Caco-2 (cell line): Measurements from ENCODE around the gene BRAT1. TPM values are rescaled to one million over a fixed set of nuclear protein-coding genes. Genes with fewer than 3 reads are reported as not detected.

Source experiments
- BruUV-seq: library from RNA; stranded (reverse); fragments of 400-500 nt; replicated peaks from 2 replicates; lab custom pipeline; 2021; lab: Mats Ljungman, UMichigan
- CTCF ChIA-PET: fragments of 300-600 bp; sonication (Branson Sonifier 250); formaldehyde crosslinking; loops from one replicate; lab custom pipeline; 2022; ENCODE audit warnings: antibody characterized with exemption; lab: Charles Lee
- POLR2A ChIA-PET: fragments of 300-600 bp; sonication (Branson Sonifier 250); formaldehyde crosslinking; loops from one replicate; lab custom pipeline; 2022; ENCODE audit warnings: antibody characterized with exemption; lab: Charles Lee
- DNase-seq, 2 experiments: peaks; one replicate each; pipeline versions ENCODE4 v3.0.0 to v3.0.0-alpha.2; 2020 to 2022
- H3K27me3 ChIP-seq: replicated peaks from 2 replicates; pipeline ENCODE4 v1.6.0; 2011; ENCODE audit warnings: low read length; ENCODE audit not compliant: control insufficient read depth, insufficient read depth
- H3K36me3 ChIP-seq: 2 replicates; pipeline ENCODE4 v1.5.1; 2011; ENCODE audit warnings: low read length; ENCODE audit not compliant: control insufficient read depth, insufficient read depth
- H3K4me1 ChIP-seq: fragments of 250-450 bp; sonication (Bioruptor Pico); 2 replicates; pipeline ENCODE4 v1.5.1; 2020; ENCODE audit warnings: mild to moderate bottlenecking
- H3K4me3 ChIP-seq: 2 replicates; pipeline ENCODE4 v1.5.1; 2011; ENCODE audit warnings: low read depth, mild to moderate bottlenecking, control low read depth, low read length
- H3K9me3 ChIP-seq: fragments of 250-450 bp; sonication (Bioruptor Pico); 2 replicates; pipeline ENCODE4 v1.5.1; 2020; ENCODE audit warnings: mild to moderate bottlenecking, moderate library complexity
- H3K27ac Mint-ChIP-seq: one replicate; pipeline ENCODE4 v1.8.0; 2022; ENCODE audit warnings: mixed read lengths; ENCODE audit not compliant: unreplicated experiment
- H3K27me3 Mint-ChIP-seq: one replicate; pipeline ENCODE4 v1.8.0; 2022; ENCODE audit warnings: mixed read lengths; ENCODE audit not compliant: insufficient read depth, unreplicated experiment
- H3K36me3 Mint-ChIP-seq: one replicate; pipeline ENCODE4 v1.8.0; 2022; ENCODE audit warnings: mild to moderate bottlenecking, mixed read lengths; ENCODE audit not compliant: insufficient read depth, unreplicated experiment
- H3K4me1 Mint-ChIP-seq: one replicate; pipeline ENCODE4 v1.8.0; 2022; ENCODE audit warnings: low read depth, mixed read lengths; ENCODE audit not compliant: unreplicated experiment
- H3K4me3 Mint-ChIP-seq: one replicate; pipeline ENCODE4 v1.8.0; 2022; ENCODE audit warnings: mild to moderate bottlenecking, moderate library complexity, mixed read lengths; ENCODE audit not compliant: unreplicated experiment
- H3K9me3 Mint-ChIP-seq: one replicate; pipeline ENCODE4 v1.8.0; 2022; ENCODE audit warnings: mixed read lengths; ENCODE audit not compliant: unreplicated experiment
- intact Hi-C: fragments of 100-400 bp; cut with micrococcal nuclease; formaldehyde crosslinking; loops from one replicate; pipeline ENCODE4 v1.10.0; 2022; ENCODE audit not compliant: unreplicated experiment
- total RNA-seq: library from RNA; stranded (reverse); gene quantifications from 2 replicates; pipeline ENCODE4 v1.2.3, GENCODE V29; 2022
- TF ChIP-seq, protein P1 (sequence below), 2 experiments: fragments of 200-600 bp in 1 of 2; IDR thresholded peaks; 1 replicate in 1 of 2; 2 replicates in 1 of 2; pipeline versions ENCODE4 v1.5.1 to v1.8.0; 2011 to 2022; ENCODE audit warnings: antibody characterized with exemption in 1 of 2, control low read depth in 1 of 2, inconsistent platforms in 1 of 2, low read depth in 1 of 2, low read length in 1 of 2, mild to moderate bottlenecking in 1 of 2, moderate library complexity in 1 of 2; ENCODE audit not compliant: insufficient read depth in 1 of 2, severe bottlenecking in 1 of 2, unreplicated experiment in 1 of 2

Gene BRAT1
- total RNA-seq, 1 experiment from 2014 or later, result 33.5 TPM

DNA sequence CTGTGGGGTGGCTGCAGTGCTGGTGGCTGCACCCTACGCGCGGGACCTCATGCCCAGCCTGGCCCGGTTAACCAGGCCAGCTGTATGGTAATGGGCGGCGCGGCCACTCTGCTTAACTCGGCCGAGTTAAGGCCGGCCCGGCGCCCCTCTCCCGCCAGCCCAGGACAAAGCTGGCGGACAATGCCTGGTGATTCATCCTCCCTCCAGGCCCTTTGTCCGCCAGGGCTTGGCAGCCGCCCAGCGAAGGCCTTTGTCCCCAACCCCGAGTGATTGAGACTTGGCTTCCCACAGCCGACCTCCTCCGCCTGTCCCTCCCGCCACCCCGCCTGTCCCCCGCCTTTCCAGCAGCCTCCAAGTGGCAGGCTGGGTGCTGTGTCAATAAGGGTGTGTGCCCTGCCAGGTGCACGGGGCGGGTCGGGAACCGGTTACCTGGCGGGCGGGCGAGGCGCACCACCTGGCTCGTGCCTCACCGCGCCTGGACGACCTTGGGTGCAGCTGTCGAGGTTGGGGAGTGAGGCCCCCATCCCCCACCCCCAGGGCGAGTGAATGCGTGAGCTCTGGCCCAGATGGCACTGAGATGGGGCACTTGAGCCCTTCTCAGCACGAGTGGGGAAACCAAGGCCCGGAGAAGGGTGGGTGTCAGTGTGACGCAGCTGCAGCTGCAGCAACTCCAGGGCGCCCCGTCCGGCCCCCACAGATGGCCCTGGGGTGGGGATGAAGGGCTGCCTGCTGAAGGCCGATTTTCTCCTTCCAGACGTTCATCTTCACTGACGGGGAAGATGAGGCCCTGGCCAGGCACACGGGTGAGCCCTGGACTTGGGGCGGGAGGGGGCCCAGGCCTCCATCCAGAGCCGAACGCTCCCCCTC lies 31.1 kb downstream of the BRAT1 start:
- Histone ChIP-seq H3K9me3 (no peaks in the 10 kb centered on the region), H3K36me3 (no peaks in the 10 kb centered on the region), H3K4me3 (no peak overlapping the region), H3K4me1 (peaks cover 74% of the 10 kb centered on the region), H3K27me3 (no peaks in the 10 kb centered on the region)
- TF ChIP-seq, protein P1, sequence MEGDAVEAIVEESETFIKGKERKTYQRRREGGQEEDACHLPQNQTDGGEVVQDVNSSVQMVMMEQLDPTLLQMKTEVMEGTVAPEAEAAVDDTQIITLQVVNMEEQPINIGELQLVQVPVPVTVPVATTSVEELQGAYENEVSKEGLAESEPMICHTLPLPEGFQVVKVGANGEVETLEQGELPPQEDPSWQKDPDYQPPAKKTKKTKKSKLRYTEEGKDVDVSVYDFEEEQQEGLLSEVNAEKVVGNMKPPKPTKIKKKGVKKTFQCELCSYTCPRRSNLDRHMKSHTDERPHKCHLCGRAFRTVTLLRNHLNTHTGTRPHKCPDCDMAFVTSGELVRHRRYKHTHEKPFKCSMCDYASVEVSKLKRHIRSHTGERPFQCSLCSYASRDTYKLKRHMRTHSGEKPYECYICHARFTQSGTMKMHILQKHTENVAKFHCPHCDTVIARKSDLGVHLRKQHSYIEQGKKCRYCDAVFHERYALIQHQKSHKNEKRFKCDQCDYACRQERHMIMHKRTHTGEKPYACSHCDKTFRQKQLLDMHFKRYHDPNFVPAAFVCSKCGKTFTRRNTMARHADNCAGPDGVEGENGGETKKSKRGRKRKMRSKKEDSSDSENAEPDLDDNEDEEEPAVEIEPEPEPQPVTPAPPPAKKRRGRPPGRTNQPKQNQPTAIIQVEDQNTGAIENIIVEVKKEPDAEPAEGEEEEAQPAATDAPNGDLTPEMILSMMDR (IDR thresholded peaks at IDR 0.05; ENCODE audit: insufficient read depth in 1 of 2, low read depth in 1 of 2, low read length in 1 of 2, severe bottlenecking in 1 of 2, unreplicated experiment in 1 of 2), result no peak
- ChIA-PET CTCF (no interaction called here), POLR2A (interaction anchor here (0.5 kb wide), 1 partner anchor 107 kb away, joined by 7 read pairs; no protein-coding TSS in a partner anchor)
- Mint-ChIP-seq H3K4me1 (peaks cover 25% of the 10 kb centered on the region), H3K4me3 (no peak overlapping the region), H3K9me3 (no peaks in the 10 kb centered on the region), H3K36me3 (peaks cover 8% of the 10 kb centered on the region), H3K27ac (no peak overlapping the region), H3K27me3 (no peaks in the 10 kb centered on the region)
- intact Hi-C loops, result no loop called here
- no TSS peak for BruUV-seq
- peak in 1 of 2 experiments; percentile 80 for DNase-seq

DNA sequence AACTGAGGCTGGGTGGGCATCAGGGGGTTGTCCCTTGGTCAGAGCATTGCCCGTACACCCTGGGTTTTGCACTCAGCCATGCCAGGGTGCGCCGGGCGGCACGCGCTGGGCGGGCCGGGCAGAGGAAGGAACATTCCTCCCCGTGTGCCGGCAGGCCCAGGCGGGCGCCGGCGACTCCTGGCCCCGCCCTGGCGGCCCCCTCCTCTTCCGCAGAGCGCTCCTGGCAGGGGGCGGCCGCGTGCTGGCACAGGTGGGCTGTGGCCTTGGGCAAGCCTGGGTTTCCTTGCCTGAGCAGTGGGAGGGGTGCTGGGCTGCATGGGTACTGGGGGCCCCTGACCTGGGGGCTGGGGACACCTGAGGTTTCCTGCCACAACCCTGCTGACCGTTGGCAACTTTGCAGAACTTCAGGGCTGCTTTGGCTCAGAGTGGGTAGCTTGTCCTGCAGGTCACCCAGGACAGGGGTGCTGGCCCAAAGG lies 31.8 kb downstream of the BRAT1 start:
- ChIA-PET CTCF (no interaction called here), POLR2A (interaction anchor here (0.5 kb wide), 1 partner anchor 108 kb away, joined by 7 read pairs; no protein-coding TSS in a partner anchor)
- DNase-seq, result no peak
- H3K27me3 Mint-ChIP-seq, result no peaks in the 10 kb centered on the region
- H3K9me3 Mint-ChIP-seq, result no peaks in the 10 kb centered on the region
- TF ChIP-seq, protein P1 (IDR thresholded peaks at IDR 0.05; ENCODE audit: insufficient read depth in 1 of 2, low read depth in 1 of 2, low read length in 1 of 2, severe bottlenecking in 1 of 2, unreplicated experiment in 1 of 2), result no peak
- Histone ChIP-seq H3K4me1 (peaks cover 74% of the 10 kb centered on the region), H3K36me3 (no peaks in the 10 kb centered on the region), H3K9me3 (no peaks in the 10 kb centered on the region), H3K4me3 (no peak overlapping the region), H3K27me3 (no peaks in the 10 kb centered on the region)
- peaks cover 8% of the 10 kb centered on the region for H3K36me3 Mint-ChIP-seq
- H3K4me3 Mint-ChIP-seq, result no peak overlapping the region
- no TSS peak for BruUV-seq
- intact Hi-C loops, result no loop called here
- peaks cover 24% of the 10 kb centered on the region for H3K4me1 Mint-ChIP-seq
- H3K27ac Mint-ChIP-seq, result peak overlapping the region; percentile 21

DNA sequence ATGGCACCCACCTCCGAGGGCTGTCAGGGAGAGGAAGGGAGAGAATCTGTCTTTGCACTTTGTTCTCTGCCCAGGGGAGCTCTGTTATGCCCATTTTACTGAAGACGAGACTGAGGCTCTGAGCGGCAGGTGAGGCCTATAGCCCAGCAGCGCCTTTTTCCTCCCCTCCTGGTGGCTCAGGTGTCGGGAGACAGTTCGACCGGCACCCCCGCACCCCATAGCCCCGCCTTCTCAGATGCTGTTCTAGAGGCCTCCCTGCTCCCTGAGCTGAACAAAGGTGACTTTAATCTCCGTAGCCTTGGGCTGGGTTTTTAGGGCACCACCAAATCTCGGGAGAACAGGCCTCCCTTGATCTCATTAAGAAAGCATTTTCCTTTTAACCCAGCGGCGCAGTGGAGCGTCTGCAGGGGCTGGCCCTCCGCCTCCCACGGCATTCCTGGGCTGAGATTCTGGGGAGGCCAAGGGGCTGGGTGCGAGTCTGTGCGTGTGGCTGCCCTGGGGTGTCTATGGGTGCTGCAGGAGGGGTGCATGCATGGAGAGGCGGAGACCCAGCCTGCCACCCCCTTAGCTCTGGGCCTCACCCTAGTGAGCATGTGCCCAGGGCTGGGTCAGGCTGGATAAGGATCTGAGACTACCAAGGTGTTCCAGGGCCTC lies 32.4 kb downstream of the BRAT1 start:
- CTCF ChIA-PET, result no interaction called here
- Histone ChIP-seq H3K36me3 (no peaks in the 10 kb centered on the region), H3K4me3 (no peak overlapping the region), H3K4me1 (peaks cover 69% of the 10 kb centered on the region), H3K9me3 (no peaks in the 10 kb centered on the region), H3K27me3 (no peaks in the 10 kb centered on the region)
- Mint-ChIP-seq H3K9me3 (no peaks in the 10 kb centered on the region), H3K27me3 (no peaks in the 10 kb centered on the region), H3K4me3 (peak overlapping the region; percentile 2), H3K27ac (peak overlapping the region; percentile 21), H3K4me1 (peaks cover 18% of the 10 kb centered on the region), H3K36me3 (peaks cover 14% of the 10 kb centered on the region)
- DNase-seq, result peak; percentile 57 to 87
- BruUV-seq, result no TSS peak
- intact Hi-C loops, result no loop called here
- POLR2A ChIA-PET, result no interaction called here
- TF ChIP-seq, protein P1 (IDR thresholded peaks at IDR 0.05; ENCODE audit: insufficient read depth in 1 of 2, low read depth in 1 of 2, low read length in 1 of 2, severe bottlenecking in 1 of 2, unreplicated experiment in 1 of 2), result no peak
